ENCODE results near the gene SLC45A3.

GRCh38 chr1:205719015-205719414 lies 38.7 kb upstream of the SLC45A3 start:
- TF ChIP-seq ZNF391 (tag by site-specific recombination; IDR thresholded peaks at IDR 0.05; ENCODE audit: borderline replicate concordance, low read depth) (no peak), ZNF146 (tag by site-specific recombination; IDR thresholded peaks at IDR 0.05) (no peak), ZFP37 (tag by site-specific recombination; IDR thresholded peaks at IDR 0.05) (no peak), CTCF (tag by site-specific recombination; IDR thresholded peaks at IDR 0.05) (no peak), KLF10 (tag by site-specific recombination; IDR thresholded peaks at IDR 0.05) (no peak), ZNF274 (IDR thresholded peaks at IDR 0.05; ENCODE audit: low read length) (no peak), ZNF274 (tag by site-specific recombination; IDR thresholded peaks at IDR 0.05; ENCODE audit: borderline replicate concordance) (no peak), ZNF121 (tag by site-specific recombination; IDR thresholded peaks at IDR 0.05) (no peak), MZF1 (tag by site-specific recombination; IDR thresholded peaks at IDR 0.05; ENCODE audit: borderline replicate concordance) (no peak), ZSCAN5A (tag by site-specific recombination; IDR thresholded peaks at IDR 0.05) (no peak), ZNF223 (tag by site-specific recombination; IDR thresholded peaks at IDR 0.05) (no peak), ZNF24 (tag by site-specific recombination; IDR thresholded peaks at IDR 0.05) (no peak)
